Activated naive CD4-positive, alpha-beta T cell treated with anti-CD3 and anti-CD28 coated beads, Interleukin-2, amount 50 U/mL, for 72 hours (primary cell): Measurements from ENCODE around the gene MAPK11. TPM values are rescaled to one million over a fixed set of nuclear protein-coding genes. Genes with fewer than 3 reads are reported as not detected.
A peak's percentile ranks its signal among the peaks of the same experiment; 100 is the strongest.

Source experiments
- ATAC-seq, 2 donors: fragments of 150-1000 bp; cut with Tn5 transposase; 2 replicates each; pipeline ENCODE4 v1.10.0; 2021; ENCODE audit warnings: mild to moderate bottlenecking in 2 of 2, moderate library complexity in 2 of 2
- DNase-seq, 2 donors: peaks; one replicate each; pipeline ENCODE4 v3.0.0; 2021 to 2022; ENCODE audit warnings: low spot score in 2 of 2
- H3K27ac Mint-ChIP-seq, 2 donors: one replicate each; pipeline ENCODE4 v1.8.0; 2022; ENCODE audit warnings: mild to moderate bottlenecking in 2 of 2, mixed read lengths in 2 of 2
- H3K36me3 Mint-ChIP-seq, 2 donors: one replicate each; pipeline ENCODE4 v1.8.0; 2022; ENCODE audit warnings: mixed read lengths in 2 of 2
- H3K9me3 Mint-ChIP-seq, 2 donors: one replicate each; pipeline ENCODE4 v1.8.0; 2022; ENCODE audit warnings: mixed read lengths in 2 of 2
- total RNA-seq, 2 donors: library from RNA; stranded (reverse); gene quantifications; one replicate each; pipeline ENCODE4 v1.2.3, GENCODE V29; 2022

Gene MAPK11
- total RNA-seq: 10 to 100 TPM; 15.6 to 25.7 TPM

DNA sequence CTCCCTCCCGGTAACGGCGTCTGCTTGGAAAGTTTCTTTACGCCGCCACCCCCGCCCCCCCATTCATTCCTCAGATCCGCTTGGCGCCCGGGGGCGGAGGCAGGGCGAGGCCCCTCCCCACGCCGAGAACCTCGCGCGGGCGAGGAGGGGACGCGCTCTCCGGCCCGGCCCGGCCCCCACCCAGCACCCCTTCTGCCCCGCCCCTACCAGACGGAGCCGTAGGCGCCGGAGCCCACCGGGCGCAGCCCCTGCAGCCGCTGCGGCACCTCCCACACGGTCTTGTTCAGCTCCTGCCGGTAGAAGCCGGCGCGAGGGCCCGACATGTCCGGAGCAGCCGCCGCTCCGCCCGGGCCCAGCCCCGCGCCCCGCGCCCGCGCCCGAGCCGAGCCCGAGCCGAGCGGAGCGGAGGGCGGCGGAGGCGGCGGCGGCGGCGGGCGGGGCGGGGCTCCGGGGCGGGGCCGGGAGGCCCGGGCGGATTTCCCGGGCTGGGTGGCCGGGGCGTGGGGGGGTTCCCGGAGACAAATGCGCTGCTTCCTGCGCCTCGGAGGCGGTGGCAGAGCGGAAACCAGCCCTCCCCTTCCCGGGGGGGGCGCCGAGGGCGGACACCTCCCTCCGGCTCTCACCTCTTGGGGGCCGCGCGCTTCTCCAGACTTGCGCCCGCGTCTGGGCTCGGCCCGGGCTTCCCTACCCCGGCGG, at the start of gene MAPK11:
Gene MAPK11, minus strand, starts transcription at position 411 of the 696 bp plus-strand sequence. Its CDS starts 88 bp downstream, at position 323.
- H3K9me3 Mint-ChIP-seq: no peaks in the 10 kb centered on the region
- ATAC-seq (peak; percentile 69 to 71), DNase-seq (peak; percentile 64 to 77)
- no peaks in the 10 kb centered on the region for H3K36me3 Mint-ChIP-seq
- H3K27ac Mint-ChIP-seq: no peak within 1 kb of the TSS

DNA sequence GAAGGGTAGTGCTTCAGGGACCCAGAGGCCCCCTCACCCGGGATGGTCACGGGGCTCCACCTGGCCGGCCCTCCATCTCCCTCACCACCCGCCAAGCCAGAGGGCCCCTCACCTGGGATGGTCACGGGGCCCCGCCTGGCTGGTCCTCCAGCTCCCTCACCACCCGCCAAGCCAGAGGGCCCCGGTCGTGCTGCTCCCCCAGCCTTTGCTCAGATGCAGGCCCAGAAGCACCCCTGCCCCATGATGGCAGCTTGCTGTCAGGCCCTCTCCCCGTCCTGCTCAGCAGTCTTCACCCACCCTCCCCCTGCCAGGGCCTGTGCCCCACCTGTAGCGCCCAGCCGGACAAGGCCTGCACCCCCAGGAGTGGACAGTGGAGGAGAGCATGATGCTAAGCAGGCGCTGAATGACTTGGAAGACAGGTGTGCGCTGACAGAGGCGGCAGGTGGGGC, 49.3 kb upstream of the MAPK11 start:
- no peak for ATAC-seq
- no peak overlapping the region for H3K27ac Mint-ChIP-seq
- H3K9me3 Mint-ChIP-seq: no peaks in the 10 kb centered on the region
- DNase-seq: no peak
- H3K36me3 Mint-ChIP-seq: no peaks in the 10 kb centered on the region

DNA sequence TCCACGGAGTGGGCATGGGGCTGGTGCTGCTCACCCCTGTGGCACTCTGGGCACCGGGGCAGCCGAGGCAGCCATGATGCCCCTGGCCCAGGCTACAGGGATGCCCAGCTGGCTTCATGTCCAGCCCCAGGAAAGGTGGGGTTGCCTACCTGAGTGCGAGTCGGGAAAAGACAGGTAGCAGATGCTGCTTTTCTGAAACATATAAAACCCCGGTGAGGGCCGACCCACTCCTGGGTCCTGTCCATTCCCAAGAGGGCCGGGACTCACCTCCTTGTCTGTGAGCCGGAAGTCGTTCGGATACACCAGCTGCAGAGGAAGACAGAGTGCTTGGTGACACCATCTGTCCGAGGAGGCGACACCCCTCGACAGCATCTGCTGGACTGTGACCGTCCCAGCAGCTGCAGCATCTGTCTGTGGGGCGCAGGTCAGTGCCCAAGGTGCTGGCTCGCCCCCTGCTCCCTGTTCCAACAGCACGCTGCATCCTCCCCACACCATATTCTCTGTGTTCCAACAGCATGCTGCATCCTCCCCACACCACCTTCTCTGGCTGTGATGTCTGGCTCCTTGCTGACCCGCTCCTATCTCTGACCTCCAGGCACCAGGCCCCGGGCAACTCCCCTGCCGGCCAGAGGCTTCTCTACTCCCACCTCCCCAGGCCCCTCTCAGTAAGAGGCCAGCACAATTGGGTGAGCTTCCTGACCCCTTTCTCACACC, 48.7 kb upstream of the MAPK11 start:
- no peak for ATAC-seq
- H3K9me3 Mint-ChIP-seq: no peaks in the 10 kb centered on the region

DNA sequence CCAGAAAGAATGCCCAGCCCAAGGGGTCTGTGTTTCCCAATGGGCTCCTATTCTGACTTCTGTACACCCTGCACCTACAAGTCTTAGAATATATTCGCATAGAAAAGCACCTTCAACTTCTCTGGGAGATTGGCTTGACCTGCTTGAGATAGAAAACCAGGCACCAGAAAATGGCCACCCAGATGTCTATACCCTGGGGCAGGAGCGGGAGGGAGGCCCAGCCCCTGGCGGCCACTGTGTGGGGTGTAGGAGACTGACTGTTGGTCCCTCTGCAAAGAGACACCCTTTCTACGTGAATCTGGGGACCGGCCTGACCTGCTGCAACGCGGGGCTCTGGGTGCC, 48.1 kb upstream of the MAPK11 start:
- DNase-seq (no peak), ATAC-seq (no peak)
- Mint-ChIP-seq H3K27ac (no peak overlapping the region), H3K9me3 (no peaks in the 10 kb centered on the region), H3K36me3 (no peaks in the 10 kb centered on the region)

More for the DNA sequence above, 48.7 kb upstream of the MAPK11 start:
- Mint-ChIP-seq H3K36me3 (no peaks in the 10 kb centered on the region), H3K27ac (no peak overlapping the region)
- DNase-seq: no peak

DNA sequence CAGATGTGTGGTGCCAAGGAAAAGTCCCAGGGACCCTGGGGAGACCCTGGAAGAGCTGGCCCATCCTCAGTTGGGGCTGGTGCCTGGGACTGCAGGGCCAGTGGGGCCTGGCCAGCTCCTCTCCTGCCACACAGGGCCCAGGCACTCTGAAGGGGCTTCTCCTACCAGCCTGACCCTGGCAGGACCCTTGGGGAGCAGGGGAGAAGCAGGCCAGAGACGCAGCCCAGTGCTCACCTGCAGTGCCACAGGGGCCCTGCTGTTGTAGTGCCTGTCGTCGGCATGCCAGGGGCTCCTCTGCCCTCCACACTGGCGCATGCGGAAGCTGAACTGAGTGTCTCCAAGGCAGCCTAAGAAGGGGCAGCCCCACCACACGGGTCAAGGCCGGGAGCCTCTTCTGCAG, 47.5 kb upstream of the MAPK11 start:
- no peaks in the 10 kb centered on the region for H3K36me3 Mint-ChIP-seq
- ATAC-seq (no peak), DNase-seq (no peak)
- H3K27ac Mint-ChIP-seq: no peak overlapping the region
- no peaks in the 10 kb centered on the region for H3K9me3 Mint-ChIP-seq

DNA sequence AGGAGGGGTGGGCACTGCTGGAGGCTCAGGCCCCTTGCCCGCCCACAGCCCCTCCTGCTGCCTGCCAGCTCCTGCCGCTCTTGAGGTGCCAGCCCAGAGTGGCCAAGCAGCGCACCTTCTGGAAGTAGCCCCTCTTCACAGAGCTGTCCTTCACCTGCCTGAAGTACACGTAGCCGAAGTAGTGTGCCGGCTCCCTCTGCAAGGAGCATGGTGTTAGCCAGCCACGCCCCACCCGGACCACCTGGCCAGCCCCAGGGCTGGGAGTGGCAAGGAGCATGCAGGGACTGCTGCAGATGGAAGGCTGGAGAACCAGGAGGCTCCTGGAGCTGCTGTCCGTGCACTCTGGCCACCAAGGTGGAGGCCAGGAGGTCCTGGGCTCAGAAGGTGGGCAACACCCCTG, 47.0 kb upstream of the MAPK11 start:
- DNase-seq (no peak), ATAC-seq (no peak)
- H3K36me3 Mint-ChIP-seq: no peaks in the 10 kb centered on the region
- H3K9me3 Mint-ChIP-seq: no peaks in the 10 kb centered on the region
- H3K27ac Mint-ChIP-seq: no peak overlapping the region

DNA sequence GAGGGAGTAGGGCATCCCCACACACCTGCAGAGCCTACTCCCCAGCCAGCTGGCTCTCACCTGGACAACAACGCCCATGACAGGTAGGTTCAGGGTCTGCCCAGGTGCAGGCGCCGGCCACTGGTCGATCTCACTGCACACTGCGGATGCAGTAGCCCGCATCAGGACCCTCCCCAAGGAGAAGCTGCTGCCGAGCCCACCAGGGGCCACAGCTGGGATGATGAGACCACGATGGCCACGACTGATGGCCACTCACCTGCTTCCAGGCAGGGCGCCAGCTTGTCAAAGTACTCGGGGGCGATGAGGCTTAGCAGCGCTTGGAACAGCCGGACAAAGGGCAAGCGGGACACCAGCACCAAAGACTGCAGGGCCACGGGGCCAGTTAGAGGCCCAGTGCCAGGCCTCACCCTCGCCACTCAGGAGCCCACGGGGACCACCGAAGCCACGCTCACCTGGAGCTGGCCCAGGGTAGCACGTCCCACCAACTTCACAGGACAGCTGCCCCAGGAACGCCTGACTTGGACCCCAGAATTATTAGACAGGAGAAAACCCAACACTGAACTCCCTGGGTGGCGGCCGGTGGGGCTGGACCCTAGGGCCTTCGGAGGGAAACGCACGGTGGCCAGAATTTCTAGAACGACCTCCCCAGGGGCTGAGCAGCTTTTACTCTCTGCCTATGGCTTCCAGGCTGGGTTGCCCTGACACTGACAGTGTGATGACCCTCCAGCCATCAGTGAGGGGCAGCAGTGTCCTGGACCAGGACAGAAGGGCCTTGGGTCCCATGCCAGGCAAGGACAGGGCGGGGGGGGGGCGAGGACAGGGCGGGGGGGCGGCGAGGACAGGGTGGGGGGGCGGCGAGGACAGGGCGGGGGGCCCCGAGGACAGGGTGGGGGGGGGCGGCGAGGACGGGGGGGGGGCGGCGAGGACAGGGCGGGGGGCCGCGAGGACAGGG, 46.2 kb upstream of the MAPK11 start:
- Mint-ChIP-seq H3K9me3 (no peaks in the 10 kb centered on the region), H3K36me3 (no peaks in the 10 kb centered on the region), H3K27ac (no peak overlapping the region)
- DNase-seq (no peak), ATAC-seq (no peak)

DNA sequence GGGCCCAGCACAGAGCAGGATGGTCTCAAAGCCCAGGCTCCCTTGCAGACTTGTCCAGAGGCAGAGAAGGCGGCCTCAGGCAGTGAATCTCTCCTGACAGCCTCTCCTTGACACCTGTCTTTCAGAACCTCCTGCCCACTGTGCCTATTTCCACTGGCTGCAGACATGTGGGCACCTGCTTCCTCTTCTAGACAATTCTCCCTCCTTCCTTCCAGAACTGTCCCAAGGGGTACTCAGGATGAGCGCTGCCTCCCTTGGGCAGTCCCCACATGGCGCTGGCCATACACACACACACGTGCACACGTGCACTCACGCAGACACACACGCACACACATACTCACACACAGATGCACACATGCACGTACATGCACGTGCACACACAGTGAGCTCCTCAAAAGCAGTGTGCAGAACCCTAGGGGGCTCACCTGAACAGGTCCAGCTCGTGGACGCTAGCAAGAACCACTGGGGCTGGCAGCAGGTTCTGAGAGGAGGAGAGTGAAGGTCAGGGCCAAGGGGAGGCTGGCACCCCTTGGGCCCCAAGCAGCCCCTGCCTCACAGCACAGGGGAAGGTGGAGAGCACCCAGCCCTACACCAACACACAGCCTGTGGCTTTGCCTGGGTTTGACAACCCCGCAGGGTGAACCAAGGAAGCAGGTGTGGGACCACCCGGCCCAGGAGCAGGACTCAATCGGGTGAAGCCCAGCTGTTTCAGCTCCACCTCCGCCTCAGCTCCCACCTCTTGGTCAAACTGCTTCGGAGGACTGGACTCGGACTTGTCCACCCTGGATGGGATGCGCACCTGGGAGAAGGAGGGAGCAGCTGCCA, 45.3 kb upstream of the MAPK11 start:
- no peak for ATAC-seq
- H3K36me3 Mint-ChIP-seq: no peaks in the 10 kb centered on the region
- no peak for DNase-seq
- peak overlapping the region; percentile 19 to 83 for H3K27ac Mint-ChIP-seq
- H3K9me3 Mint-ChIP-seq: no peaks in the 10 kb centered on the region

DNA sequence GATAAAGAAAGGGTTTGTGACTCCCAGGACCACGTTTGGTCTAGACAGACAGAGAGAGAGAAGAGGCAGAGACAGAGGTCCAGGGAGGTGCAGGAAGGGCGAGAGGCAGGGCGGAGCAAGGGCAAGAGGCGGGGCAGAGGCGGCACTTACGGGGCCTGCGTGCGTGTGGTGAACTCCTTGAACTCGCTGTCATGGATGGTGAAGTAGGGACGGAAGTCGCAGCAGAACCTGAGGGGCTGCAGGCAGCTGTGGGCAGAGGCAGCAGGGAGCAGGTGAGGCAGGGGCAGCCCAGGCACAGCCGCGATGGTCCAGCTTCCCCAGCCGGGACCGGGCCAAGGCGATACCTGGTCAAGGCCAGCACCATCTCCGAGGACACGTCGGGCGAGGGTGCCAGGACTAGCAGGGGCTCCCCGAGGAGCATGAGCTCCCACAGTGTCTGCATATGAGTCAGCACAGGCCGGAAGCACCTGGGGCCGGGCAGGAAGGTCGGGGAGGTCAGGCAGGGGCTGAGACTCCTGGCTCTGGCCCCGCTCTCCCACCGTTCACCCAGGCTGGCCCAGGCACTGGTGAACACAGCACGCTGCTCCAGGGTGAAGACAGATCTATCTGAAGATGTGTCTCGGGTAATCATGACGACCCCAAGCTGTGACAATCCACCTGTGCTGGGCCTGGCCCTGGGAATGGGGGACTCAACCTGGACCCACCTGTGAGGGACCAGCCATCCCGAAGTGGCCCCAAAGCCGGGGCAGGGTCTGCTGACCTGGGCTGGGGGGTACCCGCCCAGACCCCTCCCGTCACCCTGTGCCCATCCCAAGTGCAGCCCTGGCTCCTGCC, 44.5 kb upstream of the MAPK11 start:
- peak; percentile 70 to 82 for DNase-seq
- Mint-ChIP-seq H3K36me3 (no peaks in the 10 kb centered on the region), H3K9me3 (no peaks in the 10 kb centered on the region), H3K27ac (peak overlapping the region; percentile 83 to 97)
- peak; percentile 93 for ATAC-seq

DNA sequence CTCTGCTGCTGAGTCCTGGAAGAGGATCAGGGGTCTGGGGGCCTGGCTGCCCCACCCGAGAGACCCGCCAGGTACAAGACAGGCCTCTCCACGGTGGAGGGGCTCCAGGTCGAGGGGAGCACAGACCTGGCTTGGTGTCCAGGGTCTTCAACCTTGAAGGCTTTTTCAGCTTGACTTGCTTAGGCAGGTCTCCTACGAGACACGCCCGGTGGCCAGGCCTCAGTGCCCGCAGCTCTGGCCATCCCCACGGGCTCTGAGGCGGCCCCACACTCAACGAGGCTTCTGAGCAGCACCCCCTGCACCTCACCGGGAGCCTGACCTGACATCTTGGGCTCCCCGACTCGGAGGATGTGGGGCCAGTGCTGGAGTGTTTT, 43.9 kb upstream of the MAPK11 start:
- no peaks in the 10 kb centered on the region for H3K9me3 Mint-ChIP-seq
- ATAC-seq: peak in 1 of 2 donors; percentile 21
- H3K27ac Mint-ChIP-seq: peak overlapping the region; percentile 83 to 97

DNA sequence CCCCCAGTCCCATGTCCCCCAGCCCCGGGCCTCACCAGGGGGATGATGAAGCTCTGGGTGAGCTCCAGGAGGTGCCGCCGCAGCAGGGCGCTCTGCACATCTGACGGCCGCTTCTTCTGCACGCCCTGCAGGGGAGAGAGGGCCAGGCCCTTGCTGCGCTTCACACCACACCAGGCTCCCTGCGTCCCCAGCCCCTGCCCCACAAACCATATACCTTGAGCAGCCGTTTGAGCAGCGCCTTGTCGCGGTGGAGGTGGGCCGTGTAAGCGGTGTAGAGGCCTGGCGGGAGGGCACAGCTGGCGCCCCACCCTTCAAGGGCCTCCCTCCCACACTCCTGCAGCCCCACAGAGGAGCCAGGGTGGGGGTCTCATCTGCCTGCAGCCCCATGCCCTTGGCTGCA, 43.4 kb upstream of the MAPK11 start:
- ATAC-seq: no peak
- no peak for DNase-seq
- H3K36me3 Mint-ChIP-seq: no peaks in the 10 kb centered on the region
- peak overlapping the region in 1 of 2 donors; percentile 83 for H3K27ac Mint-ChIP-seq
- no peaks in the 10 kb centered on the region for H3K9me3 Mint-ChIP-seq

More for the DNA sequence above, 43.9 kb upstream of the MAPK11 start:
- no peak for DNase-seq
- H3K36me3 Mint-ChIP-seq: no peaks in the 10 kb centered on the region

DNA sequence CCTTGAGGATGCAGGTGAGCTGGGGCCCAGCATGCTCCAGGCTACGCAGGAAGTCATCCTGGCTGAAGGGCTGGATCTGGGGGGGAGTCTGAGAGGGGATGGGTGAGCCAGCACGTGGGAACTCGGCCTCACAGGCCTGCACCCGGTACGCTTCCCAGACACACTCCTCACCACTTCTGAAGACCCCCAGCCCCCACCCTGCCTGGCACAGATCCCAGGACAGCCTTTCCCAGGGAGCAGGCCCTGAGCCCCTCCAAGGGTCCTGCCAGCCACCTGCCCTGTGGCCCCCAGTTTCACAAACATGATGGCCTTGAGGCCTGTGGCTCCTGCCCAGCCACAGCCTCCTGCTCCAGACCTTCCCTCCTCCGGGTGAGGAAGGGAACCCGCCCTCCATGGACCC, 42.8 kb upstream of the MAPK11 start:
- Mint-ChIP-seq H3K36me3 (no peaks in the 10 kb centered on the region), H3K27ac (no peak overlapping the region), H3K9me3 (no peaks in the 10 kb centered on the region)
- no peak for DNase-seq
- no peak for ATAC-seq

DNA sequence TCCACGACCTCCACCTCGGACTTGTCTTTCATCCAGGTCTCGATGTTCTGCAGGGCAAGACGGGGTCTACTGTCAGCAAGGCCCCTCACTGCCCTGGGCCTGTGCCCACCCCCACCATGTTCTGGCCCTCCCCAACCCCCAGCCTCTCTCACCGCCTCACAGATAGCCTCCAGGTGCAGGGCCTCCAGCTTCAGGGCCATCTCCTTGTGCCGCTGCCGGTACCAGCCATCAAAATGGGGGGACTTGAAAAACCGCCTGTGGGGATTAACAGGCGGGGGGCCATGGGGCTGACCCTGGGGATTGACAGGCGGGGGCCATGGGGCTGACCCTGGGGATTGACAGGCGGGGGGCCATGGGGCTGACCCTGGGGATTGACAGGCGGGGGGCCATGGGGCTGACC, 42.2 kb upstream of the MAPK11 start:
- ATAC-seq (no peak), DNase-seq (no peak)
- H3K9me3 Mint-ChIP-seq: no peaks in the 10 kb centered on the region
- H3K27ac Mint-ChIP-seq: no peak overlapping the region
- no peaks in the 10 kb centered on the region for H3K36me3 Mint-ChIP-seq

DNA sequence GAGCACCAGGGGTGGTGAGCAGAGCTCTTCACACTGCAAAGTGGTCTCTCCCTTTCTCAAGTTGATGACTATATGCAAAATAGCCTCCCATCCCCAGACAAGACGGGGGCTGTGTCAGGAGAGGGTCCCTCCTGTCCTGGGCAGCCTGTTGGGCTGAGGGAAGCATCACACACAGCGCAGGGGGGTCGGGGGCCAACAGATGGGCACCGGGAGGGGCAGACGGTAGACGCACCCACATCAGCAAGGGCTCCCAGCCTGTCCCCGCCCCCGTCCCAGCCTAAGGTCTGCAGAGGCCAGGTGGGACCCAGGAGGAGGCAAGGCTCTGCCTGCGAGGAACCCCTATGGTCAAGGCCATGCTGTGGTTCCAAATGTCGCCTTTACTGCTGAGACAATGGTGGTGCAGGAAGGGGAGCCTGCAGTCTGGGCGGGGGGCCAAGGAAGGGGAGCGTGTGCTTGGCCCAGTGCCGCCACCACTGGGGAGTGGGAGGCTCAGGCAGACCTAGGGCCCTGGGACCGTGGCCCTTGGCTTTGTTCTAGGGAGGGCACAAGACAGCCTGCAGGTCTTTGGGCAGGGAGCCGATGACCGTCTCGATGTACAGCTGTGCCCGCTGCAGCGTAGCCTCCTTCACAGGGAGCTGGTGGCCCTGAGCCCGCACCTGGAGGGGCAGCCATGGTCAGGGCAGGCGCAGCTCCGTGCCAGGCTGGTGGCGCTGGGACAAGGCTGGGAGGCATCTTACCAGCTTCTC, 41.6 kb upstream of the MAPK11 start:
- ATAC-seq: no peak
- Mint-ChIP-seq H3K27ac (peak overlapping the region in 1 of 2 donors; percentile 63), H3K9me3 (no peaks in the 10 kb centered on the region), H3K36me3 (no peaks in the 10 kb centered on the region)
- no peak for DNase-seq

DNA sequence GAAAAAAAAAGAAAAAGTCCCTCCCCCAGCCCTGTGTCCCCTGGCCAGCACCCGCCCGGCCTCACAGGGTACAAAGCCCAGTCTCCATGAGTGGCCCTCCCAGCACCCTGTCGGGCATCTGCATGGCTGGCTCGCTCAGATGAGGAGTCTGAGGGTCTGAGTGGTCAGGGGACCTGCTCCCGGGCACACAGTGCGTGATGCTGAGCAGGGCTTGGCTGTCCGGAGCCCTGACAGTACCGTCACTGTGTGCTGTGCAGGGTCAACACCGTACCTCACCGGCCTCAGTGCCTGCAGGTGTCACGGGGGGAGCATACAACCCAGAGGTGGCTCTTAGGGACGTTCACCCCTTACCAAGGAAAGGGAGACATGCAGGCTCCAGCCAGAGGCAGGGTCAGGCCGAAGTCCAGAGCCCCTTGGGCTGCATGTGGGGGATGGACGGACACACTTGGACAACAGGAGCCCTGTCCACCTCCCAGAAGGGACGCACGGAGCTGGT, 40.8 kb upstream of the MAPK11 start:
- no peaks in the 10 kb centered on the region for H3K36me3 Mint-ChIP-seq
- peak overlapping the region in 1 of 2 donors; percentile 63 for H3K27ac Mint-ChIP-seq
- no peak for ATAC-seq
- H3K9me3 Mint-ChIP-seq: no peaks in the 10 kb centered on the region
- no peak for DNase-seq
